Body of pancreas (tissue), 4 donors: Measurements from ENCODE around the gene AGK.

ENCODE experiments used
- CTCF ChIP-seq, 7 experiments: fragments of 450-650 bp in 4 of 7; fragments of 200-600 bp in 3 of 7; sonication (generic) in 3 of 7; IDR thresholded peaks; one replicate each; pipeline ENCODE4 v1.5.1; 2016 to 2019; ENCODE audit warnings: antibody characterized with exemption in 7 of 7
- POLR2A ChIP-seq, 3 donors: fragments of 450-650 bp; IDR thresholded peaks; one replicate each; pipeline ENCODE4 v1.6.1; 2016; ENCODE audit warnings: antibody characterized with exemption in 3 of 3, mild to moderate bottlenecking in 2 of 3

- TF ChIP-seq POLR2A (IDR thresholded peaks at IDR 0.05) = no peak
- no peak for TF ChIP-seq CTCF (IDR thresholded peaks at IDR 0.05)
Measured at GRCh38 chr7:141612861-141613260, 61.7 kb downstream of the AGK start.
